Spinal cord (tissue), 10 donors: ENCODE measurements around the gene GRK4. TPM values are rescaled to one million over a fixed set of nuclear protein-coding genes. Genes with fewer than 3 reads are reported as not detected.
"Not testable (repeated sequence)": the region's sequence is repeated elsewhere in the genome, so short reads cannot be mapped to it uniquely, and the experiment has no call there.

Experiments used
- DNase-seq, 6 donors: peaks; one replicate each; pipeline versions ENCODE4 v3.0.0 to v3.0.0-alpha.2; 2013 to 2015; ENCODE audit warnings: low spot score in 6 of 6, low read depth in 4 of 6
- H3K27ac ChIP-seq: one replicate; pipeline ENCODE4 v1.5.1; 2013; ENCODE audit warnings: low read depth, low read length, control low read depth
- H3K27me3 ChIP-seq: one replicate; pipeline ENCODE4 v1.6.1; 2013; ENCODE audit warnings: low read length; ENCODE audit not compliant: control insufficient read depth, insufficient read depth
- H3K36me3 ChIP-seq: one replicate; pipeline ENCODE4 v1.6.1; 2013; ENCODE audit warnings: low read length; ENCODE audit not compliant: control insufficient read depth, insufficient read depth
- H3K4me1 ChIP-seq: one replicate; pipeline ENCODE4 v1.6.1; 2013; ENCODE audit warnings: low read length; ENCODE audit not compliant: control insufficient read depth, insufficient read depth
- H3K4me3 ChIP-seq: one replicate; pipeline ENCODE4 v1.5.1; 2013; ENCODE audit warnings: low read depth, low read length, control low read depth
- H3K9me3 ChIP-seq: one replicate; pipeline ENCODE4 v1.6.1; 2013; ENCODE audit warnings: low read length; ENCODE audit not compliant: control insufficient read depth, insufficient read depth
- WGBS: methylation state at CpG from one replicate; pipeline ENCODE4 v1.1.5; 2013; ENCODE audit warnings: missing lambda C conversion rate; ENCODE audit not compliant: insufficient coverage; 5-methylcytosine and 5-hydroxymethylcytosine counted together
- polyA plus RNA-seq, 2 donors: library from polyadenylated mRNA; unstranded; fragments of 120-200 nt; gene quantifications; one replicate each; pipeline ENCODE4 v1.2.1, GENCODE V29; 2013; ENCODE audit not compliant: insufficient read length in 2 of 2
- total RNA-seq, 2 donors: library from RNA; depleted of rRNA in 1 of 2; stranded (reverse); fragments of 120-200 nt in 1 of 2; fragments of >200 nt in 1 of 2; gene quantifications; one replicate each; pipeline versions ENCODE4 v1.2.3 to v1.2.4, GENCODE V29; 2013 to 2014
- donor health status: healthy.

GRK4 gene
- total and polyA plus RNA-seq, 4 donors, result 14.7 to 40.8 (median 23.8) TPM

DNA sequence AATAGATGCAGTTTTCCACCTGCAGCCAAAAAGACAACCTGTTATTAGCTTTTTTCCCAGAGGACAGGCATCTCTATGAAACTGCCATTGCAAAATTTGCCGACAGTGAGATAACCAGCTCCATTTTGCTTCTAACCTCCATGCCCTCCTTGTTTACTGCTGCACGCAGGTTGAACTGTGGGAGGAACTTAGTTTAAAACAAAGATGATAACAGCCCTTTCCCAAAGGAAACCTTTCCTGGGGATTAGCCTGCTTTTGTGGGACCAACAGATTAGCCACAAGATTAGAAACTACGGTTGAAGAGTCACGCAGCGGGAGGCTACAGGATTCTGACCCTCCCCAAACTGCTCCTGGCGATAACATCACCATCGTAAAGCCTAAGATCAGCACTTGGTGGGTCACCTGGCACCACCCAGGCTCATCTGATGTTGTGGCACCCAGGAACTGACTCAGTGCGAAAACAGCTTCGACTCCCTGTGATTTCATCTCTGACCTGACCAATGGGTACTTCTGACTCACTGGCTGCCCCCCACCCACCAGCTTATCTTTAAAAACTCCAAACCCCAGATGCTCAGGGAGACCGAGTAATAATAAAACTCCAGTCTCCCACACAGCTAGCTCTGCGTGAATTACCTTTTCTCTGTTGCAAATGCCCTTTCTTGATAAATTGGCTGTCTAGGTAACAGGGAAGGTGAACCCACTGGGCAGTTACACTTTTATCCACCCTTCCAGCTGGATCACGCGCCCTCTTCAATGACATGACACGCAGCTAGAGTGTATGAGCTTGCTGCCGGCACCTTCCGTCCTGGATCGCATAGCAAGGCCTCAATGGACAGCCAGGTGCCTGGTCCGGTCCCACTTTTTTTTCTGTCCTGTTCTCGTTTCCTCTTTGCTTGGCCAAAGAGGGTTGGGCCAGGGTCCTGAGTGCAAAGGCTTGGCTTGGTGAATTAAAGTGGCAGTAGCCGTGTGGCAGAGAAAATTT, 27.3 kb upstream of the GRK4 start:
- Histone ChIP-seq H3K36me3 (peaks cover 74% of the 10 kb centered on the region), H3K27me3 (no peaks in the 10 kb centered on the region), H3K27ac (no peak overlapping the region), H3K4me1 (peaks cover 46% of the 10 kb centered on the region), H3K9me3 (no peaks in the 10 kb centered on the region), H3K4me3 (peak overlapping the region; percentile 69)
- WGBS, result 87% methylated on average over 18 of the region's 20 CpGs
- no peak for DNase-seq

DNA sequence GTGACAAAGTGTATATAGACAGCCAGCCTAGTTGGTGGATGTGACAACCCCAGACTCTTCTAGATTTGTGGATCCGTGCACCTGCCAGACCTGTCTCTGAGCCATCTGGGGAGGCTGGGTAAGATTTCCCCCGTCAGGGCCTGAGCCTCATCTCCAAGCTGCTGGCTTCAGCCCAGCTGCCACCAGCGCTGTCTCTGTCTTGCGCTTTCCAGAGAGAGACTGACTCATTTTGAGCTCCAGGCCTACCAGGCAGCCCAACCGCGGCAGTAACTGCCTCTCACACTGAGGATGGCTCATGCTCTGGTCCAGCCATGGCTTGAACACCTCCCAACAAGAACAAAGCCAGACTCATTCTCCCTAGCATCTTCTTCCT, 26.6 kb upstream of the GRK4 start:
- no peak for DNase-seq
- Histone ChIP-seq H3K36me3 (peaks cover 74% of the 10 kb centered on the region), H3K27me3 (no peaks in the 10 kb centered on the region), H3K4me1 (peaks cover 43% of the 10 kb centered on the region), H3K27ac (no peak overlapping the region), H3K4me3 (no peak overlapping the region), H3K9me3 (no peaks in the 10 kb centered on the region)
- 87% methylated on average over 6 of the region's 6 CpGs for WGBS

DNA sequence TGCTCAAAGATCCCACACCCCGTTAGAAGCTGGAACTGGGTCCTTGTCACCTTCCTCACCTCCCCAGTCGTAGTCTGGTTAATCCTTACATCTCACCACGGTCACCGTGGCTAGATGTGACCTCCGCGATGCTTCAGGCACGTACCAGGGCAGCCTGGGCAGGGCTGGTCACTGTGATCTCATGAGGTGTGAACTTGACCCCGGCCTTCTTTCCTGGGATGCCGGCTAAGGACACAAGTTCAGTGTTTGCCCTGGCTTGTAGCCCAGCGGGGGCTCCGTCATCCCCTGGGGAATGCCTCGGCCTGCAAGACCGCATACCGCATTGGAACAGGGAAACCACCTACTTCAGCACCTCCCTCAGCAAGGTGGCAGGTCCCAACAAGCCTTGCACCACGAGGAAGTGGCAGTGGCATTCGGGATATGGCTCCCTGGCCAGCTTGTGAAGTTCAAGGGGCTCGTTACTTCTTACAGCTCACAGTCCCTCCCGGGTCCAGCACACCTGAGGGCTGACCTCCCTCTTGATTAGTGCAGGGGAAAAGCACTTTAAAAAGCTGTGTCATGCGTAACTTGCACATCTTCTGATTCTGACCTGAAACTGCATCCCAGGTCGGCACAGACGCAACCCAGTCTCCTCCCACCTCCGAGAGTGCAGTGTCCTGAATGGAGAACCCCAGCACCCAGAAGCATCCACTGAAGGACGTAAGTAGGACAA, 26.1 kb upstream of the GRK4 start:
- Histone ChIP-seq H3K27me3 (no peaks in the 10 kb centered on the region), H3K36me3 (peaks cover 74% of the 10 kb centered on the region), H3K4me1 (peaks cover 38% of the 10 kb centered on the region), H3K27ac (no peak overlapping the region), H3K4me3 (no peak overlapping the region), H3K9me3 (no peaks in the 10 kb centered on the region)
- 85% methylated on average over 19 of the region's 23 CpGs for WGBS
- DNase-seq, result no peak

DNA sequence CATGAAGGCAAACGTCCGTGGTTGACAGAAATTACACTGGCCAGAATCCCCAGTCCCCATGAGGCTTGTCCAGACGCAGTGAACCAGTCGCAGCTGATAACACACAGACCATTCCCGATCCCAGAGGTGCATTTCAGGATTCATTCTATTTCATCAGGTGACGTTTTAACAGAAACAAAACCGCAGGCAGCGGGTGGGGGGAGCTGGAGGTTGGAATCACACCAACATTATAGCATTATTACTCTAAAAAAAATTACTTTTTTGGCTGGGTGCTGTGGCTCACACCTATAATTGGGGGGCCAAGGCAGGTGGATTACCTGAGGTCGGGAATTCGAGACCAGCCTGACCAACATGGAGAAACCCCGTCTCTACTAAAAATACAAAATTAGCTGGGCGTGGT, 25.4 kb upstream of the GRK4 start:
- Histone ChIP-seq H3K36me3 (peaks cover 74% of the 10 kb centered on the region), H3K4me1 (peaks cover 31% of the 10 kb centered on the region), H3K27ac (no peak overlapping the region), H3K9me3 (no peaks in the 10 kb centered on the region), H3K4me3 (no peak overlapping the region), H3K27me3 (no peaks in the 10 kb centered on the region)
- no peak for DNase-seq
- WGBS, result 75% methylated on average over 3 of the region's 12 CpGs

DNA sequence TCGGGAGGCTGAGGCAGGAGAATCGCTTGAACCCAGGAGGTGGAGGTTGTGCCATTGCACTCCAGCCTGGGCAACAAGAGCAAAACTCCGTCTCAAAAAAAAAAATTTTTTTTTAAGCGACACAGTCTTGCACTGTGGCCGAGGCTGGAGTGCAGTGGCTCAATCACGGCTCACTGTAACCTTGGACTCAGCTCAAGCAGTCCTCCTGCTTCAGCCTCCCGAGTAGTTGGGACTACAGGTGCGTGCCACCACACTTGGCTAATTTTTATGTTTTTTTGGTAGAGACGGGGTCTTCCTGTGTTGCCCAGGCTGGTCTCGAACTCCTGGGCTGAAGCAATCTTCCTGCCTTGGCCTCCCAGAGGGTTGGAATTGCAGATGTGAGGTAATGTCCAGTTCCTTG, 25.0 kb upstream of the GRK4 start:
- H3K27ac ChIP-seq, H3K4me3 ChIP-seq, H3K9me3 ChIP-seq, H3K27me3 ChIP-seq, DNase-seq: not testable (repeated sequence)
- peaks cover 27% of the 10 kb centered on the region for H3K4me1 ChIP-seq
- peaks cover 74% of the 10 kb centered on the region for H3K36me3 ChIP-seq
- WGBS, result 97% methylated on average over 9 of the region's 10 CpGs

DNA sequence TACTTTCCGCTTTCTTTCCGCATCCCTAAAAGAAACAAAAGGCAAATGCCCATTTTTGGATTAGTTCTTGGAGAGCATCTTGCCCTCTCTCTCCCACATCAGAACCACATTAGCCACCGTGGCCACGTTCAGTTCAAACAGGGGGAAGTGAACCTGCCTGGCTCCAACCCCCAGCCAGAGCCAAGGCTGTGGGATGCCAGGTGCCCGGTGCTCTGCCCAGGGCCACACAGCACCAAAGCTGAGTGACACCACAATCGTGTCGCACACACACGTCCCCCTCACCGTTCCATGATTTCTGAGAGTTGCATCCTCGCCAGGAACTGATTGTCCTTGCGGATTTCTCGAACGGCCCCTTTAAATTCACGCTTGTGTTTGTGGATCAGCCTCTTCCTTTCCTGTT, 24.5 kb upstream of the GRK4 start:
- no peaks in the 10 kb centered on the region for H3K27me3 ChIP-seq
- H3K4me3 ChIP-seq, result no peak overlapping the region
- peaks cover 22% of the 10 kb centered on the region for H3K4me1 ChIP-seq
- no peak overlapping the region for H3K27ac ChIP-seq
- DNase-seq, result no peak
- WGBS, result 92% methylated on average over 12 of the region's 14 CpGs
- H3K9me3 ChIP-seq, result no peaks in the 10 kb centered on the region
- peaks cover 76% of the 10 kb centered on the region for H3K36me3 ChIP-seq

DNA sequence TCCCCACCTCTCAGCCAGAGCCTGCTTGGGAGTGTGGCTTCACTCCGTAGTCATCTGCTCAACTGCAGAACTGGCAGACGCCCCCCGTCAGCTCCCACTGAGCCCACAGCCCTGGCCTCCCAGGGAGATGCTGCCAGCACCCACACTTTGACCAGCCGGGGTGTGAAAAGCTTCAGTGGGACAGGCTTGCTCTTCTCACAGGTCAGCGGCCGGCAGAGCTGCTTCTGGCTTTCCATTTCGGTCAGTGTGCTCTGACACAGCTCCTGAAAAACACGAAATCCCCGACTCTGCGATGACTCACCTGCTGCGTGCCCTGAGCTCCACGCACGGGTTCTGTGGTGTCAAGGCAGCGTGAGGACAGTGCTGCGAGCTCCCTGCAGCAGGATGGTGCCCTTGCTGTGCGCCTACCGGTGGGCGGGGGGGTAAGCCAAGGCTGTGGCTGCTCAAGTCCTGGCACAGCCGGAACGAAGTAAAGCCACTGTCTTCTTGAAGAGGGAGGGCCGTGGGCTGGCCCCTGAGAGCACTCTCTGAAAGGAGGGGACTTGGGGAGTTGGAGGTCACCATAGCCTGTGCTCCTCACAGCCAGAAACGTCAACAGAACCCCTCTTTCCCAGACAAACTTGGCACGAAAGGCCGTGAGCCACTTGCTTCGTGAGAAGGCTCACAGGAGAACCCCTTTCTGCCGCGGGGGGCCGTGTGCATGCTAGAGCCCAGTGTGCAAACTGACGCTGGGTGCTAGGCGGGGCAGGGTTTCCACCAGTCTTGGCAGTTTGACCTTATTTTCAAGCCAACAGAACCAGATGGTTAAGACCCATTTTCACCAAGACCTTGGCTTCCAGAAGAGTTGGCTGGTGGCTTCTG, 23.8 kb upstream of the GRK4 start:
- no peak overlapping the region for H3K4me3 ChIP-seq
- peaks cover 83% of the 10 kb centered on the region for H3K36me3 ChIP-seq
- no peak for DNase-seq
- no peaks in the 10 kb centered on the region for H3K27me3 ChIP-seq
- H3K9me3 ChIP-seq, result no peaks in the 10 kb centered on the region
- WGBS, result 92% methylated on average over 29 of the region's 30 CpGs
- H3K4me1 ChIP-seq, result peaks cover 20% of the 10 kb centered on the region
- H3K27ac ChIP-seq, result no peak overlapping the region

DNA sequence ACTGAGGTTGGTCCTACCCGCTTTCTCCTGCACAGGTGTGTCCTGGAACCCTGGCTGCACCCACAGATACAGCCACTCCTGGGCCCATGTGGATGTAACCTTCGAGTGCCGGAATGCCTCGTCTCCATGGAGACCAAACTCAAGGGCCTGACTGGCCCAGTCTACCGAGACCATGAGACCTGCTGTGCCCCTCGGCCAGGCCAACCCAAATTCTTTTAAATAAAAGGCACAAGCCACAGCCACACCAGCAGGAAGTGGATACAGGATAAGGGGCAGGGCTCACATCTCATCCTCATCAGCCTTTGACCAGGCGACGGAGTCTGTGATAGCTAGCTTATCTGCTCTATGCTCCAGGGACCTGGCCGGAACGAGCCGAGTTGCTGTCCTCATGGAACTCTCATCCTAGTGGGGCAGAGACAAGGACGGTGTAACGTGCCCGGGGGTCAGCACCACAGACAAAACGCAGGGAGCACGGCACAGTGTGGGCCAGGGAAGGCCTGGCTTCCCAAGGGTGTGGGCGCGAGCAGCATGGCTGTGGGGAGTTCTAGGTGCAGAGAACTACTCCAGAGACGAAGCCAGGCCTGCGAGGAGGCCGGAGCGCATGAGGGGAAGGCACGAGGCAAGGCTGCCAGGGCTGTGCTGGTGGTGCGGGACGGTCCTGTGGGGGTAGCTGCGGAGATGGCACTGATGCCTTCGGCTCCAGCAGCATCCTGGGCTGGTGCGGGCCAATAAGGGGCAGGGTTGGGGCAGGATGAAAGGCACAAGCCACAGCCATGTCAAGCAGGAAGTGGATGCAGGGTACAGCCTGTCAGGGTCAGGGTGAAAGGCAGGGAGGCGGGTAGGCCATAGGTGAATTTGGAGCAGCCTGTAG, 22.9 kb upstream of the GRK4 start:
- no peak for DNase-seq
- Histone ChIP-seq H3K27ac (no peak overlapping the region), H3K9me3 (no peaks in the 10 kb centered on the region), H3K36me3 (peaks cover 90% of the 10 kb centered on the region), H3K27me3 (no peaks in the 10 kb centered on the region), H3K4me1 (peaks cover 14% of the 10 kb centered on the region), H3K4me3 (no peak overlapping the region)
- WGBS, result 92% methylated on average over 29 of the region's 29 CpGs
